Measurements from ENCODE around the gene FCHSD2. TPM values are rescaled to one million over a fixed set of nuclear protein-coding genes. Genes with fewer than 3 reads are reported as not detected.

FCHSD2 gene
- total RNA-seq, 1 donor: 34.0 TPM

DNA sequence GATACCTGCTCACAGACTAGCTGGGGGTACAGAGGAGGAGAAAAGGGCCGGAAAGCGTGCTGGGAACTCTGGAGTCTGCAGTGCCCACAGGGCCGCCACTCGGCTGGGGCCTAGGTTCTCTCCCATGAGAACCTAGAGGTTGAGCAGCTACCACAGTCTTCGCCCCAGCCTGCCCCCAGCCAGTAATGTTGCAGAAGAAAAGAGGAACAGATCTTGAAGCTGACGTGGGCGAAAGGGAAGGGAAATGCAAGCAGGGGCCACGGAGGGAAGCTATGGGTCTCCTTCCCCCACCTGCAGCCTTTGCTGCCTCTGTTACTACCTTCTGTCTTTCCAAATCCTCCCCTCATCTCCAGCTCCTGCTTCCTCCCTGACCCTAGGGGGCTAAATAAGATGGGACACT lies 47.2 kb upstream of the FCHSD2 start:
- DNase-seq (ENCODE audit: insufficient read length, low spot score, missing footprints): no peak
- no peaks in the 10 kb centered on the region for H4K20me1 ChIP-seq (ENCODE audit: insufficient read depth, low read length)
- H3K4me3 ChIP-seq (ENCODE audit: insufficient read depth, low read length): no peak overlapping the region
- H3K9me3 ChIP-seq (ENCODE audit: low read depth, low read length): no peaks in the 10 kb centered on the region
- H3K27ac ChIP-seq (ENCODE audit: low read depth, low read length): no peak overlapping the region
- H3K79me2 ChIP-seq (ENCODE audit: insufficient read depth, low read length): no peaks in the 10 kb centered on the region
- no peaks in the 10 kb centered on the region for H3K27me3 ChIP-seq (ENCODE audit: insufficient read depth, low read length)
- TF ChIP-seq CTCF (IDR thresholded peaks at IDR 0.05; ENCODE audit: extremely low read depth, low read depth, low read length): no peak
- peaks cover 19% of the 10 kb centered on the region for H3K4me1 ChIP-seq (ENCODE audit: insufficient read depth, low read length)
- no peak overlapping the region for H2AFZ ChIP-seq (ENCODE audit: low read length)
- H3K36me3 ChIP-seq (ENCODE audit: insufficient read depth, low read length): no peaks in the 10 kb centered on the region
- no peak overlapping the region for H3K4me2 ChIP-seq (ENCODE audit: insufficient read depth, low read length)

GRCh38 chr11:73188301-73188700 lies 46.2 kb upstream of the FCHSD2 start:
- Histone ChIP-seq H3K36me3 (ENCODE audit: insufficient read depth, low read length) (no peaks in the 10 kb centered on the region), H3K4me1 (ENCODE audit: insufficient read depth, low read length) (peaks cover 19% of the 10 kb centered on the region), H3K27me3 (ENCODE audit: insufficient read depth, low read length) (no peaks in the 10 kb centered on the region), H4K20me1 (ENCODE audit: insufficient read depth, low read length) (no peaks in the 10 kb centered on the region), H3K4me3 (ENCODE audit: insufficient read depth, low read length) (no peak overlapping the region), H3K4me2 (ENCODE audit: insufficient read depth, low read length) (no peak overlapping the region), H3K79me2 (ENCODE audit: insufficient read depth, low read length) (no peaks in the 10 kb centered on the region), H3K27ac (ENCODE audit: low read depth, low read length) (no peak overlapping the region), H2AFZ (ENCODE audit: low read length) (no peak overlapping the region), H3K9me3 (ENCODE audit: low read depth, low read length) (no peaks in the 10 kb centered on the region)
- TF ChIP-seq CTCF (IDR thresholded peaks at IDR 0.05; ENCODE audit: extremely low read depth, low read depth, low read length): no peak
- no peak for DNase-seq (ENCODE audit: insufficient read length, low spot score, missing footprints)

DNA sequence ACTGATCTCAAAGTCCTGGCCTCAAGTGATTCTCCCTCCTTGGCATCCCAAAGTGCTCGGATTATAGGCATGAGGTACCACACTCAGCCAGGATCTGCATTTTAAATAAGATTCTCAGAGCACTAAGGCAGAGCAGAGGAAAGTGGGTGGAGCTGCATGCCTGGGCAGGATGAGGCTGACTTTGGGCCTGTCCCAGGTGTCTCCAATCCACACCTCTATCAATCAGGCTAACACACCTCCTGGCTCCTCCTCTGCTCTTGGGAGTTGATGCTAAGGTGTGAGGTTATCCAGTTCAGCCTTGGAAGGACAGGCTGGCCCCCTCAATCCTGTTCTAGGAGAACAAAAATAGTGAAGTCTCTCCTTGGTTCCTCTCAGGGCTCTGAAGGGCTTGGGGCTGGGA lies 45.7 kb upstream of the FCHSD2 start:
- DNase-seq (ENCODE audit: insufficient read length, low spot score, missing footprints): no peak
- no peaks in the 10 kb centered on the region for H3K27me3 ChIP-seq (ENCODE audit: insufficient read depth, low read length)
- no peak overlapping the region for H3K4me2 ChIP-seq (ENCODE audit: insufficient read depth, low read length)
- H2AFZ ChIP-seq (ENCODE audit: low read length): no peak overlapping the region
- no peak overlapping the region for H3K27ac ChIP-seq (ENCODE audit: low read depth, low read length)
- H3K36me3 ChIP-seq (ENCODE audit: insufficient read depth, low read length): no peaks in the 10 kb centered on the region
- no peaks in the 10 kb centered on the region for H3K79me2 ChIP-seq (ENCODE audit: insufficient read depth, low read length)
- H4K20me1 ChIP-seq (ENCODE audit: insufficient read depth, low read length): no peaks in the 10 kb centered on the region
- no peaks in the 10 kb centered on the region for H3K9me3 ChIP-seq (ENCODE audit: low read depth, low read length)
- H3K4me1 ChIP-seq (ENCODE audit: insufficient read depth, low read length): peaks cover 19% of the 10 kb centered on the region
- no peak overlapping the region for H3K4me3 ChIP-seq (ENCODE audit: insufficient read depth, low read length)
- no peak for TF ChIP-seq CTCF (IDR thresholded peaks at IDR 0.05; ENCODE audit: extremely low read depth, low read depth, low read length)

DNA sequence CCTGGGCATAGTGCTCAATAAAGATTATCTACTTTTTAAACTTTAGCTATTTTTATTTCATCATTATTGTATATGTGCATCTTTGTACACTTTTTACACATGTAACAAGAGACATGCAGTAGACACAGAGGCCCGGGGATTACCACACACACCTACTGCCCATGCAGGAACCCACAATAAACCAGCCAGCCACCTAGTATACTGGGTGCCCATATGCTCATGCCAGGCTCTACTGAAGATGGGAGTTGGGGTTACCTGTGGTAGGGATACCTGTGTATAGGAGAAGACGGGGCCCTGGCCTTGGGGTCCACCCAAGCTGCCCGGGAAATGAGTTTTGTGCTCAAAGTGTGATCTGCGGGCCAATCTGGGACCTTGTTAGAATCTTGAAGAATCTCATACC lies 44.8 kb upstream of the FCHSD2 start:
- H3K36me3 ChIP-seq (ENCODE audit: insufficient read depth, low read length): no peaks in the 10 kb centered on the region
- H4K20me1 ChIP-seq (ENCODE audit: insufficient read depth, low read length): no peaks in the 10 kb centered on the region
- H3K79me2 ChIP-seq (ENCODE audit: insufficient read depth, low read length): no peaks in the 10 kb centered on the region
- no peaks in the 10 kb centered on the region for H3K27me3 ChIP-seq (ENCODE audit: insufficient read depth, low read length)
- no peak overlapping the region for H3K4me3 ChIP-seq (ENCODE audit: insufficient read depth, low read length)
- peaks cover 19% of the 10 kb centered on the region for H3K4me1 ChIP-seq (ENCODE audit: insufficient read depth, low read length)
- no peak for TF ChIP-seq CTCF (IDR thresholded peaks at IDR 0.05; ENCODE audit: extremely low read depth, low read depth, low read length)
- no peak for DNase-seq (ENCODE audit: insufficient read length, low spot score, missing footprints)
- H3K27ac ChIP-seq (ENCODE audit: low read depth, low read length): peak overlapping the region; percentile 58
- no peak overlapping the region for H2AFZ ChIP-seq (ENCODE audit: low read length)
- H3K4me2 ChIP-seq (ENCODE audit: insufficient read depth, low read length): no peak overlapping the region
- H3K9me3 ChIP-seq (ENCODE audit: low read depth, low read length): no peaks in the 10 kb centered on the region
